Left ventricle myocardium inferior (tissue), 1 donor: Measurements from ENCODE around the gene BOLA2B. TPM values are rescaled to one million over a fixed set of nuclear protein-coding genes. Genes with fewer than 3 reads are reported as not detected.

Experiments used
- DNase-seq: peaks from one replicate; pipeline ENCODE4 v3.0.0-alpha.2; 2020
- H3K27ac ChIP-seq: fragments of 200-600 bp; replicated peaks from 2 replicates; pipeline ENCODE4 v1.8.0; 2021
- H3K27me3 ChIP-seq: fragments of 200-600 bp; 2 replicates; pipeline ENCODE4 v1.8.0; 2021; ENCODE audit warnings: low read depth
- H3K36me3 ChIP-seq: fragments of 200-600 bp; 2 replicates; pipeline ENCODE4 v1.8.0; 2021
- H3K4me1 ChIP-seq: fragments of 200-600 bp; 2 replicates; pipeline ENCODE4 v1.8.0; 2021
- H3K4me3 ChIP-seq: fragments of 200-600 bp; 2 replicates; pipeline ENCODE4 v1.8.0; 2021; ENCODE audit warnings: mild to moderate bottlenecking, moderate library complexity
- H3K9me3 ChIP-seq: fragments of 200-600 bp; replicated peaks from 2 replicates; pipeline ENCODE4 v1.8.0; 2021
- CTCF ChIP-seq: fragments of 200-600 bp; IDR thresholded peaks from 2 replicates; pipeline ENCODE4 v1.8.0; 2021; ENCODE audit warnings: antibody characterized with exemption, mild to moderate bottlenecking, borderline replicate concordance
- intact Hi-C: fragments of 100-400 bp; cut with micrococcal nuclease; formaldehyde crosslinking; loops from one replicate; pipeline ENCODE4 v1.11.0; 2022
- total RNA-seq: library from RNA; stranded (reverse); fragmentation: NEBNext Ultra II Directional; extraction: Animal tissue kit (Norgen Biotek cat#: 25700); gene quantifications from one replicate; pipeline ENCODE4 v1.2.1, GENCODE V29; 2021
- donor health status: DM: no; HTN: yes; CAD: no; lungs with severe emphysema.

The BOLA2B gene
- total RNA-seq, 1 donor from 2014 or later, result 54.6 TPM

- Histone ChIP-seq H3K27ac (no peak overlapping the region), H3K4me1 (no peaks in the 10 kb centered on the region), H3K4me3 (no peak overlapping the region), H3K9me3 (no peaks in the 10 kb centered on the region), H3K27me3 (no peaks in the 10 kb centered on the region), H3K36me3 (no peaks in the 10 kb centered on the region)
- DNase-seq, result no peak
- intact Hi-C loops, result no loop called here
- TF ChIP-seq CTCF, result no peak
These were observed 29.9 kb downstream of the BOLA2B start for GRCh38 chr16:30163538-30163937.

- no peak for TF ChIP-seq CTCF
- no peaks in the 10 kb centered on the region for H3K9me3 ChIP-seq
- H3K27me3 ChIP-seq, result no peaks in the 10 kb centered on the region
- H3K36me3 ChIP-seq, result no peaks in the 10 kb centered on the region
- H3K4me3 ChIP-seq, result no peak overlapping the region
- no peak for DNase-seq
- intact Hi-C loops, result no loop called here
- no peak overlapping the region for H3K27ac ChIP-seq
- no peaks in the 10 kb centered on the region for H3K4me1 ChIP-seq
These were observed 36.3 kb downstream of the BOLA2B start for GRCh38 chr16:30157214-30157613.

GRCh38 chr16:30155188-30155587 lies 38.3 kb downstream of the BOLA2B start:
- no peak overlapping the region for H3K4me3 ChIP-seq
- H3K27me3 ChIP-seq, result no peaks in the 10 kb centered on the region
- no peak overlapping the region for H3K27ac ChIP-seq
- H3K4me1 ChIP-seq, result no peaks in the 10 kb centered on the region
- intact Hi-C loops, result no loop called here
- no peak for TF ChIP-seq CTCF
- DNase-seq, result no peak
- H3K36me3 ChIP-seq, result no peaks in the 10 kb centered on the region
- peaks cover 1% of the 10 kb centered on the region for H3K9me3 ChIP-seq

- Histone ChIP-seq H3K4me1 (no peaks in the 10 kb centered on the region), H3K4me3 (no peak overlapping the region), H3K9me3 (peaks cover 17% of the 10 kb centered on the region), H3K36me3 (no peaks in the 10 kb centered on the region), H3K27me3 (no peaks in the 10 kb centered on the region), H3K27ac (no peak overlapping the region)
- TF ChIP-seq CTCF, result no peak
- intact Hi-C loops, result no loop called here
- DNase-seq, result no peak
These were observed 40.9 kb downstream of the BOLA2B start for GRCh38 chr16:30152517-30152916.

- Histone ChIP-seq H3K27me3 (no peaks in the 10 kb centered on the region), H3K27ac (no peak overlapping the region), H3K9me3 (peaks cover 17% of the 10 kb centered on the region), H3K4me3 (no peak overlapping the region), H3K4me1 (no peaks in the 10 kb centered on the region), H3K36me3 (no peaks in the 10 kb centered on the region)
- intact Hi-C loops, result no loop called here
- TF ChIP-seq CTCF, result no peak
- DNase-seq, result no peak
These were observed 42.4 kb downstream of the BOLA2B start for GRCh38 chr16:30151091-30151490.
